RPMI7951 (cell line): Measurements from ENCODE around the gene ENTPD2. TPM values are rescaled to one million over a fixed set of nuclear protein-coding genes. Genes with fewer than 3 reads are reported as not detected.

Experiments
- DNase-seq: peaks from one replicate; pipeline ENCODE4 v3.0.0-alpha.2; 2012; ENCODE audit warnings: low read depth
- total RNA-seq: library from RNA; depleted of rRNA; stranded (reverse); fragments of >200 nt; shearing (Covaris generic); gene quantifications from 2 replicates; pipeline ENCODE4 v1.2.3, GENCODE V29; 2014

Gene ENTPD2
- total RNA-seq, 1 experiment from 2014 or later, result not detected

DNA sequence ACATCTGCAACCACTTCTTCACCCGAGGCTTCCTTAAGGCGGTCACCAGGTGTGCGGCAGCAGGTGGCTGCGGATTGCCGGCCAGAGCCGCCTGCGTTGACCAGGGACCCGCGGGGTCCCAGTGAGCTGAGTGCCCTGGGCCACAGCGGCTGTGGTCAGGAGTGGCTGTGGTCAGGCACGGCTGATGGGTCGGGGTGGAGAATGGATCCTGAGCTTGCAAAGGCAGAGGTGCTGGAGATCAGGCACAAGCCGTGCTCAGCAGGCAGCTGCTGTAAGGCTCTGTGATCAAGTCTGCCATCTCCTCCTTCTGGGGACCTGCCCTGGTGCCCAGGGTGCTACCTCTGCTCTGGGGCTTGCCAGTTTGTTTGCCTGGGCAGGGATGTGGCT, 25.5 kb upstream of the ENTPD2 start:
- DNase-seq, result no peak

GRCh38 chr9:137078701-137079400, 25.0 kb upstream of the ENTPD2 start:
- DNase-seq, result no peak

GRCh38 chr9:137077758-137078693, 24.2 kb upstream of the ENTPD2 start:
- no peak for DNase-seq

- peak; percentile 79 for DNase-seq
These were observed 23.3 kb upstream of the ENTPD2 start, which contains the start of gene UAP1L1 for GRCh38 chr9:137077010-137077747. TSS of gene UAP1L1 (plus strand) at chr9:137077517. CDS start at chr9:137077533, 16 bp downstream.

DNA sequence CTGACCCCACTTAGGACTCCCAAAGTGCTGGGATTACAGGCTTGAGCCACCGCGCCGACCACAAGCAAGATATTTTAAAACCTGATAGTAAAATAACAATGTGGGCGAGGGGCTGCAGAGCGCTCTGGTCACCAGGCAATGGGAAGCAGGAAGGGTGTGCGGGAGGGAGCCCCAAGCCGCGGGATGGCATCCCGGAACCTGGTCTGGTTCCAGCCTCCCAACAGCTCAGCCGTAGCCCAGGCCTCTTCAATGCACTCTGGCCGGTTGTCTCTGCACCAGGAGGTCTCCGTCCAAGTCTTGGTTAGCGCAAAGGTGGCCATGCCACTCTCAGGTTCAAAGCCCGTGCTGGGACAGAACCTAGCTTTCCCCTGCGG, 22.8 kb upstream of the ENTPD2 start:
- no peak for DNase-seq

GRCh38 chr9:137075275-137075775, 21.5 kb upstream of the ENTPD2 start:
- no peak for DNase-seq

- DNase-seq, result no peak
These were observed 20.9 kb upstream of the ENTPD2 start for GRCh38 chr9:137074657-137075274.

- no peak for DNase-seq
These were observed 20.1 kb upstream of the ENTPD2 start for GRCh38 chr9:137073992-137074399.

- no peak for DNase-seq
These were observed 17.4 kb upstream of the ENTPD2 start for GRCh38 chr9:137071282-137071681.

DNA sequence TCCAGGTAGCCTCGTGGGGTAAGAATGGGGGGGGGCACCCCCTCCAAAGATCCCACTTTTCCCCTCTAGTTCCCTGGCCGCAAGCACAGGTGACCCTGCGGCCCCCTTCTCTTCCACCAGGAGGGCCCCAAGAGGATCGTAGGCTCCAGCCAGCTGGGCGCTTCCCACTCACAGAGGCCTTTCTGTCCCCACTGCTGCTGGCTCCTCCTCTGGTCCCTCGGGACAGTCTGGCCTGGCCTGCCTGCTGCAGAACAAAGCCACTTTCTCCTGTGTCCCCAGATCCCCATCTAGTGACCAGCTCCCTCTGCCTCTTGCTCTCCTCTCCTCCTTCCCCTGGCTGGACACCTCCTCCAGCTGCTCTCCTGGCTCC, 17.0 kb upstream of the ENTPD2 start:
- DNase-seq, result peak; percentile 53

DNA sequence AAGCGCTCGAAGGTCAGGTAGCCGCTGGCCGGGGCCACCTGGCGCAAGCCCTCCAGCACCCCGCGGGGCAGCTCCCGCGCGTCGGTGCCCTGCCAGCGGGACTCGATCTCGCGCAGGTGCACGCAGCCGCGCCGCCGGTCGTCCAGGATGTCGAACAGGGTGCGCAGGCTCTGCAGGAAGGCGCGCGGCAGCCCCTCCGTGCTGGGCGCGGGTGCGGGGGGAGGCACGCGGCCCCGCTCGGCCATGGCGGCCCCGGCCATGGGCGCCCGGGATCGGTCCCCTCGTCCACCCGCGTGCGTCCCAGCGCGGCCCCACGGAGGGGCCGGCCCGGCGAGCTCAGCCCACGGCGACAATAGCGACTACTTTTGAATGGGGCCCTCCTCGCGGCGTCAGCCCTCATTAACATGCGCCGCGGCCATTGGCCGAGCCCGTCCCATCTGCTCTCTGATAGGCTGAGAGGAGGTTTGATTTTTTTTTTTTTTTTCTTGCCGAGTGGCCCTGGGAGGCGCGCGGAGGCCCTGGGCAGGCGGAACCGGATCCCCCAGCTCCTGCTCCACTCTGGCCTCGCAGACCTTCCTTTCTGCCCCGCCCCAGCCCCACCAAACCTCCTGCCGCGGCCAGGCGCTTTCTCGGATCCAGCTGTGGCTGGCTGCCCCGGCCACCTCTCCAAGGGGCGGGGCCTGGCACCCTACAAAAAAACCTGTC, 16.5 kb upstream of the ENTPD2 start, which contains the start of gene SAPCD2:
Gene SAPCD2, minus strand, starts transcription at position 357 of the 705 bp plus-strand sequence. Its CDS starts 97 bp downstream, at position 260.
- peak; percentile 90 for DNase-seq

- DNase-seq, result no peak
These were observed 15.7 kb upstream of the ENTPD2 start for GRCh38 chr9:137069508-137070091.

GRCh38 chr9:137068539-137069507, 15.0 kb upstream of the ENTPD2 start:
- no peak for DNase-seq

GRCh38 chr9:137067860-137068538, 14.1 kb upstream of the ENTPD2 start:
- peak; percentile 60 for DNase-seq

DNA sequence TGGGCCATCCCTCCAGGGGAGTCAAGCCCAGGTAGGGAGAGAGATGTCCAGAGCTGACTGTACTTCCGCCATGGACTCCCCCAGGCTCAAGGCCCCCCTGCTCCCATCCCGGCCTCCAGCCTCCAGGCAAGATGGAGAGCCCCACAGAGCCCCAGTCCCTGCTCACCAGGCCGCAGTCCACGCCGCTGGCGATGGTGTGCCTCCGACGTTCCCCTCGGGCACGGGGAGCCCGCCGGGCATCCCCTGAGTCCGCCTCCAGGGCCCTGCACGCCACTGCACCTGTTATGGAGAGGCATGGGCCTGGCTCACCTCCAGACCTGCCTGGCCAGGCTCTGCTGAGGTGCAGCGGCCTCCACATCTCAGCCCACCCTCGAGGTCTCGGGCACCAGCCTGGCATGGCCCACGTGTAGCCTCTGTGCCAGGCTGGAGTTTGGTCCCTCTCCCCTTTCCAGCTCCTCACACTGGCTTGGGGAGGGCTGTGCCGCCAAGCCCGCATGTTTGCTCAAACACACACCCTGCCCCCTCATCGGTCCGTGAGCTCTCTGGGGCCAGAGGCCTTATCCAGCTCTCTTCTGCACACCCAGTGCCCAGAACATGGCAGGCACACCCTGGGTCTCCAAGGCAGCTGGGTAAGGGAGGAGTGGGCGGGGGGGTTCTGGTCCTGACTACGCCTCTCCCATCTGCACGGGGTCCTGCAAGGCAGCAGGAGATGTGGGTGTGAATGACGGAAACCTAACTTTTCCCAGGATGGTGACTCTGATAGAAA, 12.4 kb upstream of the ENTPD2 start:
- no peak for DNase-seq

- no peak for DNase-seq
These were observed 11.6 kb upstream of the ENTPD2 start for GRCh38 chr9:137065336-137065967.

GRCh38 chr9:137064880-137065164, 11.0 kb upstream of the ENTPD2 start:
- DNase-seq, result no peak
